DOHH2 (cell line): ENCODE data around the gene AFAP1L1.
A peak's percentile ranks its signal among the peaks of the same experiment; 100 is the strongest.

Source experiments
- H3F3A ChIP-seq: fragments of 200-600 bp; sonication (generic), shearing (Covaris generic); 2 replicates; pipeline ENCODE4 v1.6.0; 2016; ENCODE audit warnings: antibody characterized with exemption, mild to moderate bottlenecking; ENCODE audit not compliant: control insufficient read depth, insufficient read depth
- H3K27ac ChIP-seq: fragments of 200-600 bp; sonication (generic); 2 replicates; pipeline ENCODE4 v1.5.1; 2014; ENCODE audit warnings: low read depth, mild to moderate bottlenecking, low read length, moderate library complexity
- H3K27me3 ChIP-seq: fragments of 200-600 bp; sonication (generic); 2 replicates; pipeline ENCODE4 v1.6.1; 2014; ENCODE audit warnings: mild to moderate bottlenecking, low read length, mixed read lengths; ENCODE audit not compliant: control insufficient read depth
- H3K36me3 ChIP-seq: fragments of 200-600 bp; sonication (generic); 2 replicates; pipeline ENCODE4 v1.6.1; 2014; ENCODE audit warnings: mild to moderate bottlenecking, low read length, moderate library complexity, mixed read lengths; ENCODE audit not compliant: control insufficient read depth
- H3K4me1 ChIP-seq: fragments of 200-600 bp; sonication (generic); 2 replicates; pipeline ENCODE4 v1.6.1; 2014; ENCODE audit warnings: mild to moderate bottlenecking, low read length, mixed read lengths; ENCODE audit not compliant: control insufficient read depth
- H3K4me2 ChIP-seq: fragments of 200-600 bp; sonication (generic); 2 replicates; pipeline ENCODE4 v1.6.0; 2014; ENCODE audit warnings: mild to moderate bottlenecking, low read length, moderate library complexity
- H3K4me3 ChIP-seq: fragments of 200-600 bp; sonication (generic); 2 replicates; pipeline ENCODE4 v1.5.1; 2014; ENCODE audit warnings: mild to moderate bottlenecking, low read length, mixed read lengths
- H3K79me2 ChIP-seq: fragments of 200-600 bp; sonication (generic); 2 replicates; pipeline ENCODE4 v1.6.1; 2014; ENCODE audit warnings: mild to moderate bottlenecking, low read length, mixed read lengths; ENCODE audit not compliant: control insufficient read depth
- H3K9me2 ChIP-seq: fragments of 200-600 bp; sonication (generic); replicated peaks from 2 replicates; pipeline ENCODE4 v1.6.1; 2014; ENCODE audit warnings: mild to moderate bottlenecking, low read length, mixed read lengths; ENCODE audit not compliant: control insufficient read depth
- H3K9me3 ChIP-seq: fragments of 200-600 bp; sonication (generic); 2 replicates; pipeline ENCODE4 v1.6.1; 2014; ENCODE audit warnings: antibody characterized with exemption, low read length, mixed read lengths; ENCODE audit not compliant: control insufficient read depth, insufficient read depth
- H4K20me1 ChIP-seq: fragments of 200-600 bp; sonication (generic); 2 replicates; pipeline ENCODE4 v1.6.0; 2014; ENCODE audit warnings: low read depth, mild to moderate bottlenecking, antibody characterized with exemption, low read length, moderate library complexity; ENCODE audit not compliant: control insufficient read depth, insufficient read depth
- CTCF ChIP-seq: fragments of 200-600 bp; sonication (generic); IDR thresholded peaks from one replicate; pipeline ENCODE4 v1.5.1; 2014; ENCODE audit warnings: antibody characterized with exemption, mild to moderate bottlenecking, low read depth, low read length; ENCODE audit not compliant: poor library complexity, severe bottlenecking
- EZH2phosphoT487 ChIP-seq: fragments of 200-600 bp; sonication (generic); IDR thresholded peaks from 2 replicates; pipeline ENCODE4 v1.6.1; 2017; ENCODE audit warnings: borderline replicate concordance, mild to moderate bottlenecking, antibody characterized with exemption, low read length, moderate library complexity, mixed read lengths

The AFAP1L1 gene

GRCh38 chr5:149235841-149236240, 35.8 kb upstream of the AFAP1L1 start:
- H3K9me3 ChIP-seq = no peaks in the 10 kb centered on the region
- H4K20me1 ChIP-seq = no peaks in the 10 kb centered on the region
- TF ChIP-seq EZH2phosphoT487 = no peak
- no peak for TF ChIP-seq CTCF
- no peak overlapping the region for H3K4me2 ChIP-seq
- H3K36me3 ChIP-seq = no peaks in the 10 kb centered on the region
- no peaks in the 10 kb centered on the region for H3K9me2 ChIP-seq
- no peaks in the 10 kb centered on the region for H3K79me2 ChIP-seq
- no peaks in the 10 kb centered on the region for H3F3A ChIP-seq
- no peaks in the 10 kb centered on the region for H3K4me1 ChIP-seq
- no peak overlapping the region for H3K4me3 ChIP-seq
- no peak overlapping the region for H3K27ac ChIP-seq
- H3K27me3 ChIP-seq = peaks cover 36% of the 10 kb centered on the region

GRCh38 chr5:149237662-149238061, 34.0 kb upstream of the AFAP1L1 start:
- no peaks in the 10 kb centered on the region for H3K9me3 ChIP-seq
- H3K27me3 ChIP-seq = peaks cover 32% of the 10 kb centered on the region
- no peaks in the 10 kb centered on the region for H3K36me3 ChIP-seq
- TF ChIP-seq CTCF (peak; percentile 11), EZH2phosphoT487 (no peak)
- no peaks in the 10 kb centered on the region for H3K79me2 ChIP-seq
- H3K4me1 ChIP-seq = no peaks in the 10 kb centered on the region
- no peak overlapping the region for H3K27ac ChIP-seq
- no peaks in the 10 kb centered on the region for H3F3A ChIP-seq
- H3K4me3 ChIP-seq = no peak overlapping the region
- no peaks in the 10 kb centered on the region for H4K20me1 ChIP-seq
- H3K9me2 ChIP-seq = no peaks in the 10 kb centered on the region
- no peak overlapping the region for H3K4me2 ChIP-seq

GRCh38 chr5:149238540-149238939, 33.1 kb upstream of the AFAP1L1 start:
- Histone ChIP-seq H3K36me3 (no peaks in the 10 kb centered on the region), H3K9me3 (no peaks in the 10 kb centered on the region), H3K9me2 (no peaks in the 10 kb centered on the region), H3K4me3 (no peak overlapping the region), H4K20me1 (no peaks in the 10 kb centered on the region), H3F3A (no peaks in the 10 kb centered on the region), H3K27ac (no peak overlapping the region), H3K79me2 (no peaks in the 10 kb centered on the region), H3K4me2 (no peak overlapping the region), H3K27me3 (peaks cover 26% of the 10 kb centered on the region), H3K4me1 (no peaks in the 10 kb centered on the region)
- TF ChIP-seq CTCF = no peak
- TF ChIP-seq EZH2phosphoT487 = no peak

GRCh38 chr5:149239917-149240316, 31.7 kb upstream of the AFAP1L1 start:
- Histone ChIP-seq H3F3A (no peaks in the 10 kb centered on the region), H3K27me3 (peaks cover 22% of the 10 kb centered on the region; the same call in 1 of the 2 replicates), H3K36me3 (no peaks in the 10 kb centered on the region), H3K9me2 (no peaks in the 10 kb centered on the region), H3K9me3 (no peaks in the 10 kb centered on the region), H3K79me2 (no peaks in the 10 kb centered on the region), H3K4me1 (no peaks in the 10 kb centered on the region), H3K27ac (no peak overlapping the region), H4K20me1 (no peaks in the 10 kb centered on the region), H3K4me3 (no peak overlapping the region), H3K4me2 (no peak overlapping the region)
- TF ChIP-seq EZH2phosphoT487 = no peak
- no peak for TF ChIP-seq CTCF
